ENCODE data around the gene NUP205. TPM values are rescaled to one million over a fixed set of nuclear protein-coding genes. Genes with fewer than 3 reads are reported as not detected.

The NUP205 gene
- total and polyA plus RNA-seq, 2 of the 13 experiments (the other 11 are each of a cell fraction or from before 2014, with no cell fraction given) = 46.2 to 87.2 TPM

- TF ChIP-seq PRDM10 (CRISPR knock-in tag; IDR thresholded peaks at IDR 0.05; ENCODE audit: low read depth) (peak; percentile 34; the same call in 1 of the 2 replicates), SOX6 (IDR thresholded peaks at IDR 0.05) (no peak), SOX6 (CRISPR knock-in tag; IDR thresholded peaks at IDR 0.05) (peak; percentile 74; the same call in 1 of the 2 replicates), MZF1 (CRISPR knock-in tag; IDR thresholded peaks at IDR 0.05; ENCODE audit: borderline replicate concordance) (no peak), SOX5 (CRISPR knock-in tag; IDR thresholded peaks at IDR 0.05; ENCODE audit: borderline replicate concordance) (0 out of 2 replicates have a peak, but pooled peaks have one; percentile 14), ZNF841 (CRISPR knock-in tag; IDR thresholded peaks at IDR 0.05; ENCODE audit: borderline replicate concordance) (no peak), ELK4 (CRISPR knock-in tag; IDR thresholded peaks at IDR 0.05; ENCODE audit: borderline replicate concordance) (peak; percentile 76; the same call in 1 of the 2 replicates), JDP2 (CRISPR knock-in tag; IDR thresholded peaks at IDR 0.05; ENCODE audit: borderline replicate concordance) (no peak), ZNF546 (CRISPR knock-in tag; conservative IDR thresholded peaks at IDR 0.05) (peak; percentile 67), ZNF558 (CRISPR knock-in tag; IDR thresholded peaks at IDR 0.05; ENCODE audit: borderline replicate concordance) (peak; percentile 76; the same call in 1 of the 2 replicates), GABPA (IDR thresholded peaks at IDR 0.05; ENCODE audit: low read depth, low read length) (peak; percentile 94), GABPA (CRISPR knock-in tag; IDR thresholded peaks at IDR 0.05; ENCODE audit: low read depth) (peak; percentile 93), ZBTB42 (CRISPR knock-in tag; IDR thresholded peaks at IDR 0.05) (no peak; the same call in 1 of the 2 replicates), SP5 (CRISPR knock-in tag; IDR thresholded peaks at IDR 0.05; ENCODE audit: borderline replicate concordance, low read depth) (peak; percentile 85), PLRG1 (conservative IDR thresholded peaks at IDR 0.05) (no peak), ZNF318 (CRISPR knock-in tag; IDR thresholded peaks at IDR 0.05) (no peak), ZFP90 (CRISPR knock-in tag; IDR thresholded peaks at IDR 0.05; ENCODE audit: borderline replicate concordance) (peak; percentile 95; the same call in 1 of the 2 replicates)
Measured at GRCh38 chr7:135662373-135663114, 104.8 kb downstream of the NUP205 start, which contains the start of gene STMP1 (continued).

Measured in HepG2 (cell line).